ENCODE results near the gene ARHGAP11A. TPM values are rescaled to one million over a fixed set of nuclear protein-coding genes. Genes with fewer than 3 reads are reported as not detected.

The ARHGAP11A gene
- total RNA-seq (2022; extraction: Qiagen RNA extraction; ENCODE audit: low read depth): 50.8 to 80.9 TPM (median 76.2 TPM) in 5 replicates

GRCh38 chr15:32615051-32615870 lies at the start of gene ARHGAP11A:
Gene ARHGAP11A (plus strand): TSS chr15:32615504. CDS start chr15:32616212, 708 bp downstream.

GRCh38 chr15:32593151-32593550 lies 22.2 kb upstream of the ARHGAP11A start, which contains the start of gene GOLGA8N:
Gene GOLGA8N (plus strand): TSS chr15:32593456.

GRCh38 chr15:32641517-32642059 lies 26.3 kb downstream of the ARHGAP11A start, which contains the start of gene SCG5:
Gene SCG5 (plus strand): TSS chr15:32641710. CDS start chr15:32643593, 1,883 bp downstream.

Other genes with a start within 250 kb of the ARHGAP11A start
- gene GOLGA8K, start 212.2 kb upstream of the ARHGAP11A start, total RNA-seq (2022; extraction: Qiagen RNA extraction; ENCODE audit: low read depth): 0.56 to 0.97 TPM (median 0.71 TPM) in 5 replicates
- gene GOLGA8O, start 159.9 kb upstream of the ARHGAP11A start, total RNA-seq (2022; extraction: Qiagen RNA extraction; ENCODE audit: low read depth): 0.14 to 0.37 TPM (median 0.24 TPM) in 5 replicates
- gene GOLGA8N, start 22.0 kb upstream of the ARHGAP11A start, total RNA-seq (2022; extraction: Qiagen RNA extraction; ENCODE audit: low read depth): 1.1 to 1.7 TPM (median 1.4 TPM) in 5 replicates
- 1.8 to 3.2 TPM (median 2.7 TPM) in 5 replicates for gene SCG5, start 26.2 kb downstream of the ARHGAP11A start, total RNA-seq (2022; extraction: Qiagen RNA extraction; ENCODE audit: low read depth)
- 4.7 to 8.9 TPM (median 6.2 TPM) in 5 replicates for gene GREM1, start 102.5 kb downstream of the ARHGAP11A start, total RNA-seq (2022; extraction: Qiagen RNA extraction; ENCODE audit: low read depth)